Tibial artery (tissue), 4 donors: ENCODE measurements around the gene TTC28.
"Not testable (repeated sequence)": the region's sequence is repeated elsewhere in the genome, so short reads cannot be mapped to it uniquely, and the experiment has no call there.

ENCODE experiments used
- DNase-seq, 2 donors: peaks; one replicate each; pipeline ENCODE4 v3.0.0-alpha.2; 2019
- H3K27ac ChIP-seq, 2 donors: fragments of 200-600 bp; sonication (generic) in 1 of 2; 1 replicate in 1 of 2; 2 replicates in 1 of 2; pipeline ENCODE4 v1.5.1; 2018 to 2019; ENCODE audit warnings: mild to moderate bottlenecking in 1 of 2
- H3K27me3 ChIP-seq, 2 donors: fragments of 200-600 bp; sonication (generic) in 1 of 2; one replicate each; pipeline versions ENCODE4 v1.5.1 to v1.6.0; 2016 to 2019
- H3K36me3 ChIP-seq, 3 donors: fragments of 200-600 bp; sonication (generic) in 2 of 3; one replicate each; pipeline ENCODE4 v1.5.1; 2016 to 2019; ENCODE audit warnings: mild to moderate bottlenecking in 2 of 3
- H3K4me1 ChIP-seq, 4 donors: fragments of 200-600 bp; sonication (generic) in 2 of 4; 1 replicate in 3 of 4; 2 replicates in 1 of 4; pipeline ENCODE4 v1.5.1; 2016 to 2019
- H3K4me3 ChIP-seq, 2 donors: fragments of 200-600 bp; sonication (generic) in 1 of 2; 1 replicate in 1 of 2; 2 replicates in 1 of 2; pipeline ENCODE4 v1.5.1; 2018 to 2019; ENCODE audit warnings: mild to moderate bottlenecking in 2 of 2
- H3K9me3 ChIP-seq, 3 donors: fragments of 200-600 bp; sonication (generic) in 1 of 3; one replicate each; pipeline ENCODE4 v1.5.1; 2016 to 2019
- intact Hi-C: fragments of 100-400 bp; cut with DNase I; formaldehyde crosslinking; loops from one replicate; pipeline ENCODE4 v1.15.0; 2023; ENCODE audit warnings: low total_unique reads
- TF ChIP-seq, protein P1 (sequence below), 2 experiments: fragments of 200-600 bp in 1 of 2; fragments of 450-650 bp in 1 of 2; IDR thresholded peaks; one replicate each; pipeline ENCODE4 v1.5.1; 2017 to 2019; ENCODE audit warnings: antibody characterized with exemption in 2 of 2, mild to moderate bottlenecking in 1 of 2, moderate library complexity in 1 of 2

The TTC28 gene

DNA sequence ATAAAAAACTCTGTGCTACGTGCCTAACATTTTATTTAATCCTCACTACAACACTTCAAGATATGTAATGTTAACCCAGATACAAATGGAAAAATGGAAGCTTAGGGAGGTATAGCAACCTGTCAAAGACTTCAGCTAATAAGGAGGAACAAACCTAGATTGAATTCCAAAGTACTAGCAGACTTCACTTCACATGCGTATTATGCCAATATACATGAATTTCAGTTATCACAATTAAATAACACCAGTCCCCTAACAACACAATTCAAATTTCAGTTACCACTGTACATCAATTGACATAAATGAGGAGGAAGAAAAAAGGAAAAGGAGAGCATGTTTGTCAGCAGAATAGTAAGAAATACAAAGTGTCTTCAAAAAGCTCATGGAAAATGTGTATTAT, 60.4 kb downstream of the TTC28 start:
- no peak overlapping the region for H3K27ac ChIP-seq
- intact Hi-C loops = no loop called here
- TF ChIP-seq, protein P1, sequence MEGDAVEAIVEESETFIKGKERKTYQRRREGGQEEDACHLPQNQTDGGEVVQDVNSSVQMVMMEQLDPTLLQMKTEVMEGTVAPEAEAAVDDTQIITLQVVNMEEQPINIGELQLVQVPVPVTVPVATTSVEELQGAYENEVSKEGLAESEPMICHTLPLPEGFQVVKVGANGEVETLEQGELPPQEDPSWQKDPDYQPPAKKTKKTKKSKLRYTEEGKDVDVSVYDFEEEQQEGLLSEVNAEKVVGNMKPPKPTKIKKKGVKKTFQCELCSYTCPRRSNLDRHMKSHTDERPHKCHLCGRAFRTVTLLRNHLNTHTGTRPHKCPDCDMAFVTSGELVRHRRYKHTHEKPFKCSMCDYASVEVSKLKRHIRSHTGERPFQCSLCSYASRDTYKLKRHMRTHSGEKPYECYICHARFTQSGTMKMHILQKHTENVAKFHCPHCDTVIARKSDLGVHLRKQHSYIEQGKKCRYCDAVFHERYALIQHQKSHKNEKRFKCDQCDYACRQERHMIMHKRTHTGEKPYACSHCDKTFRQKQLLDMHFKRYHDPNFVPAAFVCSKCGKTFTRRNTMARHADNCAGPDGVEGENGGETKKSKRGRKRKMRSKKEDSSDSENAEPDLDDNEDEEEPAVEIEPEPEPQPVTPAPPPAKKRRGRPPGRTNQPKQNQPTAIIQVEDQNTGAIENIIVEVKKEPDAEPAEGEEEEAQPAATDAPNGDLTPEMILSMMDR (IDR thresholded peaks at IDR 0.05) = no peak

DNA sequence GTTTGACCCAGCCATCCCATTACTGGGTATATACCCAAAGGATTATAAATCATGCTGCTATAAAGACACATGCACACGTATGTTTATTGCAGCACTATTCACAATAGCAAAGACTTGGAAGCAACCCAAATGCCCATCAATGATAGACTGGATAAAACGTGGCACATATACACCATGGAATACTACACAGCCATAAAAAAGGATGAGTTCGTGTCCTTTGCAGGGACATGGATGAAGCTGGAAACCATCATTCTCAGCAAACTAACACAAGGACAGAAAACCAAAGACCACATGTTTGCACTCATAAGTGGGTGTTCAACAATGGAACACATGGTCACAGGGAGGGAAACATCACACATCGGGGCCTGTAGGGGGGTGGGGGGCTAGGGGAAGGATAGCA, 64.2 kb downstream of the TTC28 start:
- DNase-seq, H3K27ac ChIP-seq, H3K9me3 ChIP-seq, H3K36me3 ChIP-seq, H3K4me1 ChIP-seq, H3K27me3 ChIP-seq, H3K4me3 ChIP-seq, intact Hi-C loops: not testable (repeated sequence)

More for the DNA sequence above, 60.4 kb downstream of the TTC28 start:
- Histone ChIP-seq H3K4me1 (no peaks in the 10 kb centered on the region), H3K27me3 (no peaks in the 10 kb centered on the region), H3K4me3 (no peak overlapping the region), H3K9me3 (no peaks in the 10 kb centered on the region), H3K36me3 (peaks cover 0 to 4% (median 0%) of the 10 kb centered on the region in 3 donors)
- no peak for DNase-seq

DNA sequence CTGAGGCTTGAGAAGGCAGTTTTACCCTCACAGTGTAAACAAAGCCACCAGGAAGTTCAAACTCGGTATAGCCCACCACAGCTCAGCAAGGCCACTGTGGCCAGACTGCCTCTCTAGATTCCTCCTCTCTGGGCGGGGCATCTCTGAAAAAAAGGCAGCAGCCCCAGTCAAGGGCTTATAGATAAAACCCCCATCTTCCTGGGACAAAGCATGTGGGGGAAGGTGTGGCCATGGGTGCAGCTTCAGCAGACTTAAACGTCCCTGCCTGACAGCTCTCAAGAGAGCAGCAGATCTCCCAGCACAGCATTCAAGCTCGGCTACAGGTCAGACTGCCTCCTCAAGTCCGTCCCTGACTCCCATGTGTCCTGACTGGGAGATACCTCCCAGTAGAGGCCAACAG, 69.7 kb downstream of the TTC28 start:
- Histone ChIP-seq H3K27ac (no peak overlapping the region), H3K4me1 (peaks cover 0 to 9% (median 4%) of the 10 kb centered on the region in 4 donors), H3K4me3 (no peak overlapping the region), H3K27me3 (no peaks in the 10 kb centered on the region), H3K36me3 (no peaks in the 10 kb centered on the region), H3K9me3 (no peaks in the 10 kb centered on the region)
- intact Hi-C loops = no loop called here
- TF ChIP-seq, protein P1 (IDR thresholded peaks at IDR 0.05) = no peak
- no peak for DNase-seq

DNA sequence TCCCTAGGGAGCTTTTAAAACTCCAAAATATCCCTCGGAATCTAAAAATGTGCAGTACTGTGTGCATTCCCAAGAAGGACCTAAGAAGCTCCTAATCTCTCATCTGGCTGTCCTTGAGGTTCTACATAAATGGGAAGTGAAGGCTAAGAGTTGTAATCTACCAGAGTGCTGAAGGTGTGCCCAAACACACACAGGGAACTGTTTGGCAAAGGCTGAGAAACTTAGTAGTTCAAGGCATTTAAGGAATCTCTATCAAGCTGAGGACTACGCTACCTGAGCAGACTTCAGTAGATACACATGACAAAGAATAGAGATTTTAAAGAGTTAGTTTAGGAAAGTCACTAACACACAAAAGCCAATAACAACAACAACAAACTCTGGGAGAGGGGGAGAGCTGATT, 71.1 kb downstream of the TTC28 start:
- peak overlapping the region in 1 of 2 donors; percentile 21 for H3K27ac ChIP-seq
- no peak overlapping the region for H3K4me3 ChIP-seq
- TF ChIP-seq, protein P1 (IDR thresholded peaks at IDR 0.05) = no peak
- DNase-seq = no peak
- intact Hi-C loops = no loop called here
- H3K27me3 ChIP-seq = no peaks in the 10 kb centered on the region
- H3K9me3 ChIP-seq = no peaks in the 10 kb centered on the region
- no peaks in the 10 kb centered on the region for H3K36me3 ChIP-seq
- peaks cover 0 to 9% (median 4%) of the 10 kb centered on the region in 4 donors for H3K4me1 ChIP-seq

DNA sequence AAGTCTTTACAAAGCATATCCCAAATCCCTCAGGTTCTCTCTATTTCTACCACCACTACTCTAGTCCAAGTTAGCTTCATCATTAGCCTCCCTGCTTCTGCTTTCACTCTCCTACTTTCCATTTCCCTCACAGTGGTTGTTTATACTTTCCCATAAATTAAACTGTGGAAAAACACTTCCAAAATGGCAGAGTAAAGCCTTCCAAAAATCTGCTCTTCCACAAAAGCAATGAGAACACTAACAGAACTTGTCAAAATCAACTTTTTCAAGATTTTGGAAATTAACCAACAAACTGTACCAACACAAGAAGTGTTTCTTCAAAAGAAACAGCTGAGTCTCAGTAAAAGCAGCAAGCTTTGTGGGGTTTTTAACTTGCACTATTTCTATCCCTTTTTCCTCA, 71.8 kb downstream of the TTC28 start:
- no peak for DNase-seq
- peak overlapping the region in 1 of 2 donors; percentile 21 for H3K27ac ChIP-seq
- H3K27me3 ChIP-seq = no peaks in the 10 kb centered on the region
- no peaks in the 10 kb centered on the region for H3K9me3 ChIP-seq
- H3K4me1 ChIP-seq = peaks cover 0 to 9% (median 4%) of the 10 kb centered on the region in 4 donors
- TF ChIP-seq, protein P1 (IDR thresholded peaks at IDR 0.05) = no peak
- H3K4me3 ChIP-seq = no peak overlapping the region
- intact Hi-C loops = no loop called here
- H3K36me3 ChIP-seq = no peaks in the 10 kb centered on the region

DNA sequence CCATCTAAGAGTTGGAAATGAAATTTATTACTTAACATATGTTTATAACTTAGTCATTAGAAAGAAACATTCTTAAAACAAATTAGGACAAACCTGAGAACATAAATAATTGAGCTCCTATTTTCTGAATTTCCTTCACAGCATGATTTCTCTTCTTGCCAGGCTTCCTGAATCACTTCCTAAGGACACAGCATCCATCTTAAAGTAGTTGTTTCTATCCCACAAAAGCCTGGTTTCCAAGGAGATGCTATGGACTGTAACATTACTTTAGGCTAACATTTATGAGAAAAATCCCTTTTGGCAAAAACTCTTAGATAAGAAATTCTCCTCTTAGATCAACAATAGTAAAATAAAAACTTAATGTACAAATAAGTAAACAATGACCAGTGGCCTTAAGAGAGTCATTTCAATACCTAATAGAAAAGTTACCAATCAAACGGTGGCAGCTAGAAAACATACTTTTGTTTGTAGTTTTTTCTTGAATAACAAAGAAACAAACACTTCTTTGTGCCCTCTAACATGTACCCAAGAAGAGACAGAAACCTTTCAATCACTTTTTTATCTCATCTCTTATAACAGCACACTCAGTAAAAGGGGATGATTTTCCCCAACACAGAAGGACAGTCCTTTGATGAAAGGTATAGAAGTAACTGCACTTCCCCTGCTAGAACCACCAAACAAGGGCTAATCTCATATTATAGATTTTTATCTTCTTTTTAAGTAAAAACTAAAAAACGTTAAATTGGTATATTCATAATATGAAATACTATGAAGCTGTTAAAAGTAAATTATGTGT, 74.5 kb downstream of the TTC28 start:
- H3K4me1 ChIP-seq = peaks cover 0 to 9% (median 4%) of the 10 kb centered on the region in 4 donors
- no peaks in the 10 kb centered on the region for H3K9me3 ChIP-seq
- H3K36me3 ChIP-seq = no peaks in the 10 kb centered on the region
- H3K27me3 ChIP-seq = no peaks in the 10 kb centered on the region
- H3K4me3 ChIP-seq = no peak overlapping the region
- DNase-seq = no peak
- intact Hi-C loops = no loop called here
- TF ChIP-seq, protein P1 (IDR thresholded peaks at IDR 0.05) = no peak
- no peak overlapping the region for H3K27ac ChIP-seq
